HG03060 (cell line): ENCODE data around the gene LINGO3.

Source experiments
- ATAC-seq: cut with Tn5 transposase; IDR thresholded peaks from one replicate; pipeline ENCODE4 v1.9.1; 2021; ENCODE audit warnings: low read depth, moderate number of reproducible peaks; ENCODE audit not compliant: unreplicated experiment

Gene LINGO3

GRCh38 chr19:2307518-2308012, 389 bp downstream of the LINGO3 start:
- no peak for ATAC-seq

- ATAC-seq: no peak
Measured at GRCh38 chr19:2306971-2307370, 983 bp downstream of the LINGO3 start.

- no peak for ATAC-seq
Measured at GRCh38 chr19:2306281-2306806, 1.6 kb downstream of the LINGO3 start.

GRCh38 chr19:2305452-2306280, 2.3 kb downstream of the LINGO3 start:
- ATAC-seq: no peak

- no peak for ATAC-seq
Measured at GRCh38 chr19:2303211-2303798, 4.6 kb downstream of the LINGO3 start.

- ATAC-seq: no peak
Measured at GRCh38 chr19:2302319-2303210, 5.4 kb downstream of the LINGO3 start.

GRCh38 chr19:2300533-2300932, 7.4 kb downstream of the LINGO3 start:
- ATAC-seq: no peak

- ATAC-seq: no peak
Measured at GRCh38 chr19:2296141-2296540, 11.8 kb downstream of the LINGO3 start.

- ATAC-seq: no peak
Measured at GRCh38 chr19:2294687-2295335, 13.1 kb downstream of the LINGO3 start.

- ATAC-seq: no peak
Measured at GRCh38 chr19:2291185-2291751, 16.7 kb downstream of the LINGO3 start.

GRCh38 chr19:2290441-2291184, 17.3 kb downstream of the LINGO3 start:
- no peak for ATAC-seq

- no peak for ATAC-seq
Measured at GRCh38 chr19:2289714-2290435, 18.1 kb downstream of the LINGO3 start.

GRCh38 chr19:2288818-2289713, 18.9 kb downstream of the LINGO3 start:
- no peak for ATAC-seq

- ATAC-seq: no peak
Measured at GRCh38 chr19:2288338-2288817, 19.6 kb downstream of the LINGO3 start.

- ATAC-seq: no peak
Measured at GRCh38 chr19:2287585-2288337, 20.2 kb downstream of the LINGO3 start.

GRCh38 chr19:2286402-2287140, 21.4 kb downstream of the LINGO3 start:
- ATAC-seq: no peak
